ENCODE data around the gene OLFML1. TPM values are rescaled to one million over a fixed set of nuclear protein-coding genes. Genes with fewer than 3 reads are reported as not detected.

OLFML1 gene
- total and polyA plus RNA-seq, 2 of the 13 experiments (the other 11 are each of a cell fraction or from before 2014, with no cell fraction given) = 0.89 to 0.90 TPM

DNA sequence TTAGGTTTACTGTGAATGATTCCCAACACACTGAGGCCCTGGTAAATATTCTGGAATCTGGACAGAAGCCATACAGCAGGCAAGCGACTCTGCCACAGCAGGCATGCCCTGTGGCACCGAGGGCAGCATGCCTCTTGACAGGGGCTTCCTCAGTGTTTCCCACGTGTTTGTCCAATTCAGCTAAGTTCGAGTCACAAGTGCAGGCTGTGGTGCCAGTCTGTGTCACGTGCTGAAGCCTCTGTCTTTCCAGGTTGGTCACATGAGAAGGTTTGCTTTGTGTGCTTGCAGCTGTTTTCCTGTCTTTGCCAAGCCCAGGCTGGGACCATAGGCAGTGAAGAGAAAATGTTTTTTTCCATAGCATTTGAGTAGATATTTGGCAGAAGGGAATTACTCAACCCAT lies 26.1 kb downstream of the OLFML1 start (continued):
- TF ChIP-seq, protein P1, sequence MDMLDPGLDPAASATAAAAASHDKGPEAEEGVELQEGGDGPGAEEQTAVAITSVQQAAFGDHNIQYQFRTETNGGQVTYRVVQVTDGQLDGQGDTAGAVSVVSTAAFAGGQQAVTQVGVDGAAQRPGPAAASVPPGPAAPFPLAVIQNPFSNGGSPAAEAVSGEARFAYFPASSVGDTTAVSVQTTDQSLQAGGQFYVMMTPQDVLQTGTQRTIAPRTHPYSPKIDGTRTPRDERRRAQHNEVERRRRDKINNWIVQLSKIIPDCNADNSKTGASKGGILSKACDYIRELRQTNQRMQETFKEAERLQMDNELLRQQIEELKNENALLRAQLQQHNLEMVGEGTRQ (IDR thresholded peaks at IDR 0.05; ENCODE audit: low read depth, low read length) = peak; percentile 71
- TF ChIP-seq, protein P1 (CRISPR knock-in tag; IDR thresholded peaks at IDR 0.05; ENCODE audit: borderline replicate concordance) = peak; percentile 63; the same call in 1 of the 2 replicates
- TF ChIP-seq, protein P2, sequence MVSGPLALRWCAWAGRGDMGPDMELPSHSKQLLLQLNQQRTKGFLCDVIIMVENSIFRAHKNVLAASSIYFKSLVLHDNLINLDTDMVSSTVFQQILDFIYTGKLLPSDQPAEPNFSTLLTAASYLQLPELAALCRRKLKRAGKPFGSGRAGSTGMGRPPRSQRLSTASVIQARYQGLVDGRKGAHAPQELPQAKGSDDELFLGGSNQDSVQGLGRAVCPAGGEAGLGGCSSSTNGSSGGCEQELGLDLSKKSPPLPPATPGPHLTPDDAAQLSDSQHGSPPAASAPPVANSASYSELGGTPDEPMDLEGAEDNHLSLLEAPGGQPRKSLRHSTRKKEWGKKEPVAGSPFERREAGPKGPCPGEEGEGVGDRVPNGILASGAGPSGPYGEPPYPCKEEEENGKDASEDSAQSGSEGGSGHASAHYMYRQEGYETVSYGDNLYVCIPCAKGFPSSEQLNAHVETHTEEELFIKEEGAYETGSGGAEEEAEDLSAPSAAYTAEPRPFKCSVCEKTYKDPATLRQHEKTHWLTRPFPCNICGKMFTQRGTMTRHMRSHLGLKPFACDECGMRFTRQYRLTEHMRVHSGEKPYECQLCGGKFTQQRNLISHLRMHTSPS (CRISPR knock-in tag; IDR thresholded peaks at IDR 0.05; ENCODE audit: low read depth) = peak; percentile 59; the same call in 1 of the 2 replicates
- TF ChIP-seq CHD4 (IDR thresholded peaks at IDR 0.05; ENCODE audit: borderline replicate concordance, low read length) = no peak
- no peak for TF ChIP-seq ZNF562 (CRISPR knock-in tag; IDR thresholded peaks at IDR 0.05; ENCODE audit: borderline replicate concordance)
- no peak for TF ChIP-seq AGO1 (IDR thresholded peaks at IDR 0.05; ENCODE audit: low read depth, low read length, poor library complexity, severe bottlenecking)
- TF ChIP-seq, protein P3, sequence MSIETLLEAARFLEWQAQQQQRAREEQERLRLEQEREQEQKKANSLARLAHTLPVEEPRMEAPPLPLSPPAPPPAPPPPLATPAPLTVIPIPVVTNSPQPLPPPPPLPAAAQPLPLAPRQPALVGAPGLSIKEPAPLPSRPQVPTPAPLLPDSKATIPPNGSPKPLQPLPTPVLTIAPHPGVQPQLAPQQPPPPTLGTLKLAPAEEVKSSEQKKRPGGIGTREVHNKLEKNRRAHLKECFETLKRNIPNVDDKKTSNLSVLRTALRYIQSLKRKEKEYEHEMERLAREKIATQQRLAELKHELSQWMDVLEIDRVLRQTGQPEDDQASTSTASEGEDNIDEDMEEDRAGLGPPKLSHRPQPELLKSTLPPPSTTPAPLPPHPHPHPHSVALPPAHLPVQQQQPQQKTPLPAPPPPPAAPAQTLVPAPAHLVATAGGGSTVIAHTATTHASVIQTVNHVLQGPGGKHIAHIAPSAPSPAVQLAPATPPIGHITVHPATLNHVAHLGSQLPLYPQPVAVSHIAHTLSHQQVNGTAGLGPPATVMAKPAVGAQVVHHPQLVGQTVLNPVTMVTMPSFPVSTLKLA (IDR thresholded peaks at IDR 0.05) = peak; percentile 44
- TF ChIP-seq POLR2G (IDR thresholded peaks at IDR 0.05; ENCODE audit: low read depth, low read length) = no peak
- no peak for TF ChIP-seq SOX13 (IDR thresholded peaks at IDR 0.05)
- peak in 1 of 2 experiments; percentile 45; a peak in 1 of 4 replicates for TF ChIP-seq SOX13 (CRISPR knock-in tag; conservative IDR thresholded peaks at IDR 0.05 in 1 of 2, IDR thresholded peaks at IDR 0.05 in 1 of 2)
- TF ChIP-seq ZNF33B (CRISPR knock-in tag; IDR thresholded peaks at IDR 0.05) = no peak
- TF ChIP-seq, protein P4, sequence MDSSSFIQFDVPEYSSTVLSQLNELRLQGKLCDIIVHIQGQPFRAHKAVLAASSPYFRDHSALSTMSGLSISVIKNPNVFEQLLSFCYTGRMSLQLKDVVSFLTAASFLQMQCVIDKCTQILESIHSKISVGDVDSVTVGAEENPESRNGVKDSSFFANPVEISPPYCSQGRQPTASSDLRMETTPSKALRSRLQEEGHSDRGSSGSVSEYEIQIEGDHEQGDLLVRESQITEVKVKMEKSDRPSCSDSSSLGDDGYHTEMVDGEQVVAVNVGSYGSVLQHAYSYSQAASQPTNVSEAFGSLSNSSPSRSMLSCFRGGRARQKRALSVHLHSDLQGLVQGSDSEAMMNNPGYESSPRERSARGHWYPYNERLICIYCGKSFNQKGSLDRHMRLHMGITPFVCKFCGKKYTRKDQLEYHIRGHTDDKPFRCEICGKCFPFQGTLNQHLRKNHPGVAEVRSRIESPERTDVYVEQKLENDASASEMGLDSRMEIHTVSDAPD (CRISPR knock-in tag; IDR thresholded peaks at IDR 0.05) = no peak
- TF ChIP-seq, protein P5, sequence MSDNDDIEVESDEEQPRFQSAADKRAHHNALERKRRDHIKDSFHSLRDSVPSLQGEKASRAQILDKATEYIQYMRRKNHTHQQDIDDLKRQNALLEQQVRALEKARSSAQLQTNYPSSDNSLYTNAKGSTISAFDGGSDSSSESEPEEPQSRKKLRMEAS (IDR thresholded peaks at IDR 0.05) = peak; percentile 48; the same call in 1 of the 2 replicates
- no peak for TF ChIP-seq NFKB2 (CRISPR knock-in tag; IDR thresholded peaks at IDR 0.05; ENCODE audit: borderline replicate concordance)

Data from HepG2 (cell line).